Measurements from ENCODE around the gene MGMT.

MGMT gene

GRCh38 chr10:129685271-129685670 lies 218.2 kb downstream of the MGMT start:
- DNase-seq (ENCODE audit: low spot score) = no peak

- DNase-seq (ENCODE audit: low spot score) = no peak
Observed at GRCh38 chr10:129689671-129690071, 222.6 kb downstream of the MGMT start.

GRCh38 chr10:129690248-129691070 lies 223.4 kb downstream of the MGMT start:
- DNase-seq (ENCODE audit: low spot score) = no peak

- no peak for DNase-seq (ENCODE audit: low spot score)
Observed at GRCh38 chr10:129692695-129693094, 225.7 kb downstream of the MGMT start.

- no peak for DNase-seq (ENCODE audit: low spot score)
Observed at GRCh38 chr10:129693382-129693781, 226.3 kb downstream of the MGMT start.

GRCh38 chr10:129694184-129694583 lies 227.1 kb downstream of the MGMT start:
- no peak for DNase-seq (ENCODE audit: low spot score)

- DNase-seq (ENCODE audit: low spot score) = peak; percentile 57
Observed at GRCh38 chr10:129694691-129695243, 227.7 kb downstream of the MGMT start.

GRCh38 chr10:129695671-129696070 lies 228.6 kb downstream of the MGMT start:
- DNase-seq (ENCODE audit: low spot score) = no peak

DNA sequence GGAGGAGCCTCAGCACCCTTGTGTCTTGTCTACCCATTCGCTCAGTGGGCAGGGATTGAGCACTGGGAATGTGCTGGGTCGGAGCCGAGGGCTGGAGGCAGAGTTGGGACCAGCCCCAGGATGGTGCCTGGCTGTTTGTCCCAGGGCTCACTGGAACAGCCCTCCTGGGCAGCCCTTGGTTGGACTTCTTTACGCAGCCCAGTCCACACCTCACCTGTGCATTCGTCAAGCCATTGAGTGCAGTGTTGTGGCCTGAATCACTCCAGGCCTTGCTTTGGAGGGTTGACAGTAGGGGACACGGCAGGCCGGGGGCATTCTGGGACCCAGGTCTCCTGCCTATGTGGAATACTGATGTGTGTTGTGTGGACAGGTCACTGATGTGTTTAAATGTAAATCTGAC lies 229.6 kb downstream of the MGMT start:
- DNase-seq (ENCODE audit: low spot score) = no peak

DNA sequence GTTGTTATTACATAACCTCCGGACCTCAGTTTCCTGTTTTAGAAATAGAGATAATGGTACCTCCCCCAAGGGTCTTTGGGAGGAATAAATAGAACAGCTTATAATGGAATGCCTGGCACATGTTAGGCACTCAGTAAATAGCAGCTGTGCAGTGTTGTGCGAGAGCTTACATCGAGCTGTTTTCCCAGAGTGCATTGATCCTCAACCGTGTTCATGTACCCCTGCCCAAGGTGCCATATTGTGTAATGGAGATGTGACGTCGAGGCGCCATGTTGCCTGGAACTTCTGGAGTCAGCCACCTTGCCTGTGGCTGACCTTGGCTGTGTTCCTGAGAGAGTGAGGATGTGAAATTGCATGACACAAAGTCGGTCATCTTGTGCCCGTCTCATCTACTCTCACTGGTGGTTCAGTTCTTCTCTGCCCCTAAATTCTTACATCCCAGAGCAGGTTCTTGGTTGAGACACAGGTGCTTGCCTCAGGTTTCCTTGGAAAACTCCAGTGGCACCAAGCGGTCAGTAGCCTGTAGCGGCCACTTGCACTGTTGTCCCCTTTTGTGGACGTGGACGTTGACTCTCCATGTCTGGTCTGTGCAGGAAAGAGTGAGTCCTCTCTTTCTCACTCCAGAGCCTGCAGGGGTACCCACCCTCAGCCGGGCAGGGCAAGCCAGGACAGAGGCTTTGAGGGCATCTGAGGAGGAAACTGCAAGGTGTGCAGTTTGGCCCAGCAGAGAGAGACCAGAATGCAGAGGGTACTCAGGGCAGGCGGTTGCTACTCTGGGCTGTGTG lies 230.6 kb downstream of the MGMT start:
- DNase-seq (ENCODE audit: low spot score) = no peak

DNA sequence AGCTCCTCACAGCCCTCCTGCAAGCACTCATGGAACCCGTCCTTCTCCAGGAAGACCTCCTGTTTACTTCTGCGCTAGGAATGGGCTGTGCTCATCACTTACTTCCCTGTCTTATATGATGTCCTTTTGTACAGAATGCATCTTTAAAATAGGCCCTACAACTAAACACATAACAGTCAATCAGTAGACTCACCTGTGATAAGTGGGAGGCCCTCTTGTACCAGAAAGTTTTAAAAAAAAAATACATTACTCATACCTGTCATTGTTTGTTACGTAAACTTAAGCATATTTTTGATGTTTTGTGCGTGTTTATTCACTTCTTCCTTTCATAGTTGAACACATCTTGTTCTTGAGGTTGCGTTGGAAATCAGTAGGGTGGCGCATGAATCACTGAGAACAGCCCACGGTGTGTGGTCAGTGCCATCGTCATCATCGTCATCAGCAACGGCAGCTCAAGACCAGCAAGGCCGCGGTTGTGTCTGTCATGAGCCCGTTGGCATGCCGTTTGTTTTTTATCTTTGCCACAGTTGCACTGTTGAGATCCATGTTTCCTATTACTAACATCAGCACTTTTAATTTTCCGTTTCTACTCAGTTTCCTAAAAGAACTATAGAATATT lies 232.8 kb downstream of the MGMT start:
- DNase-seq (ENCODE audit: low spot score) = no peak

- no peak for DNase-seq (ENCODE audit: low spot score)
Observed at GRCh38 chr10:129702605-129703004, 235.6 kb downstream of the MGMT start.

DNA sequence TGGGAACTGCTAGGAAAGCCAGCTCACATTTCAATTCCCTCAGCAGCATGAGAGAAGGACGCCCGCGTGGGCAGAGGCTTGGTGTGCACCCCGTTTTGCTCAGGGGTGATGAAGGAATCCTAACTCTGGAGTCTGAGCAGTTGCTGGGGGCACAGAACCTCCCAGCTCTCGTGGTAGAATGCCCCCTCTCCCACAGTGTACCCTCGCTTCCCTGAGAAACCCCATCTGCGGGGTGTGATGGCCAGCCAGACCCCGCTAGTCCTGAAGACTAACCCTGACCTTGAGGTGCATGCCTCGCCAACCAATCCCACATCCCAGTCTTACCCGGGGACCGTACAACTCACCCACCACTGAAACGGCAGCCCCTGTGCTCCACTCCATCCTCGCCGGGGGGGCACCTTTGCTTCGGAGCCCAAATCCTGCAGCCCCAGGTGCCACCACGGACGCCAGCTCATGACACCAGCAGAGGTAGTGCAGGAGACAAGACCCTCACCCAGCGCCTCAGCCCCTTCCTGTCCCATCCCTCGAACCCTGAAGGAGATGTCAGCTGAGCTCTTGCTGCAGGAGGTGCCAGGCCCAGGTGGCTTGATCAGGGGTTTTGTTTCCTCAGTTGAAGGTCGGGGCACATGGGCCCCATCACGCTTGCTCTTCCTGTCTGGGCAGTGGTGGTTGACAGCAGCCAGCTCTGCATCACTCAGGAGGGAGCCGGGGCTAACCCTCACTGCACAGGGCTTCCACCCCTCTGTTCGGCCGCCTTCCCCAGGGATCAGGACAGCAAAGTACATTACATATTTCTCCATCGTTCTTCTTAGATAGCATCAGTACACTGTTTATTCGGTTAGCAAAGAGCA lies 236.5 kb downstream of the MGMT start:
- no peak for DNase-seq (ENCODE audit: low spot score)

DNA sequence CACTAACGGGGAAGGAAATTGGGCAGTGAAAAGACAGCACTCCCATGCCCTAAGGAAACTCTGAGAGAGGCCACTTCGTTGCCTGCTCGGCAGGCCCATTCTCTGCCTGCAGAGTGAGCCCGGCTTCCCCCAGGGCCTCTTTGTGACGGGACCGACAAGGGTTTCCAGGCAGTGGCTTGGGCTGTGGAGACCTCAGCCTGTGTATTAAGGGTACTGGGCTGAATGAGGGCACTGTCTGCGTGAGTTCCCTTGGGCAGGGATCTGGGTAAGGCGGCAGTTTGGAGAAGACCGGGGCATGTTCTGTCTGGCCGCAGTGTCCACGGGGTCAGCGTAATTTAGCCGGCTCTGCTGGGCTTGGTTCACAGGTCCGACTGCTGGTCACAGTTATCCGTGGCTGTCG lies 237.2 kb downstream of the MGMT start:
- no peak for DNase-seq (ENCODE audit: low spot score)

DNA sequence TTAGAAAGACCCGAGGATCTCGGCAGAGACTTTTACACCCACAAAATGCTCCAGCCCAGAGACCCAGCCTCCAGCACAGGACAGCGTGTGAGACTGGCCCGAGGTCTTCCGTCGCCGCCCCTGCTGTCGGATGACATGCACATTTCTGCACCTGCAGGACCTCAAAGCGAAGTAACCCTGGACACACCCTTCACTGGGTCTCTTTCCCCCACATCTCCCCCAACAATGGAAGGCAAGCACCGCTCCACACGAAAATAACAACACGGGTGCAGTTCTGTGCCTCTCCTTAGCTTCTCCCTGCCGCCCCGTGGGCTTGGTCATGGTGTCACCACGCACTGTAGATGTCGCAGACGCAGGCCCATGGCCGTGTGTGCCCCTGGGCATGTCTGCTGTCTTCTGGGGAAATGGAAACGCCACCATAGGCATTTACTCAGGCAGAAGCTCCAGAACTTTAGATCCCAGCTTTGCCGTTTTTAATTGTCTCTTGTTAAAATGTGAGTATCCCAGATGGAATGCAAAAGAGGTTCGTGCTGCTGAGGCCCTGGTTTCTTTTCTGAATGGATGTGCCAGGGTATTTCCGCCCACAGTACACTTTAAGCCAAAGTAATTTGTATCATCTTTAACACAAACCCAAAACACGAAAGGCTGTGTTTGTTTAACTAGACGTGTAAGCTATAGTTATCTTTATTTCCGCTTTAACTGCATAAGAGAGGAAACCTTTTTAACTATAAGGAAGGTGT lies 237.9 kb downstream of the MGMT start:
- DNase-seq (ENCODE audit: low spot score) = no peak

DNA sequence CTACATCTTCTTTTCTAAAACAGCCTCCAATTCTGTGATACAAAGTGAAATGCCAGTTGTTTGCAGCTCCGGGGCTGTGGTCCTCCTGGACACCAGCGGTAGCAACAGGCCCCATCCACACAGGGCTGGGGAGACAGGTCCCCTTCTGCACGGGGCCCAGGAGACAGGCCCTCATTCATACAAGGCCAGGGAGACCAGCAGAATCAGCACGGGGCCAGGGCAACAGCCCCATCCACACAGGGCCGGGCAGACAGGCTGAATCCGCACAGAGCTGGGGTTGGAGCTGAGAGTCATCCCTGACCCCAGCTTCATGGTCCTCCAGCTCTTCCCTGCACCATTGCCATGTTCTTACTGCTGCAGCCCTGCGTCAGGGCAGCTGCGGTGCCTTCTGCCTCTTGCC lies 238.6 kb downstream of the MGMT start:
- DNase-seq (ENCODE audit: low spot score) = no peak

- DNase-seq (ENCODE audit: low spot score) = no peak
Observed at GRCh38 chr10:129706081-129706480, 239.0 kb downstream of the MGMT start.

DNA sequence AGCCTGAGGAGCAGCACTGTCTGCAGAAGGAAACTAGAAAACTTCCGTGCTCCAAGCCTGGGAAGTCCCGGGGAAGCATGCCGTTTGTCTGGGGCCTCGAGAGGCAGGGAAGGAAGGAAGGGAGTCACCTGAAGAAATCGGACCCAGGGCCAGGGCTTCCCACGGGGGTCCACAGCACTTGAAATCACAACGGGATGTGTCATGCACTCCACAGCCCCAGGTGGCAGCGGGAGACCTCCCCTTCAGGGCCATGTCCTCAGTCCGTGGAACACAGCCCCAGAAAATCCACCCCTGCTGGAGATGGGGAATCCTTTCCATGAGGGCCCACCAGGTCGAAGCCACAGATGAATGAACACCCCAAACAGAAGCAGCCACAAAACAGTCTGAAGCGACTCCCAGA lies 239.5 kb downstream of the MGMT start:
- no peak for DNase-seq (ENCODE audit: low spot score)

DNA sequence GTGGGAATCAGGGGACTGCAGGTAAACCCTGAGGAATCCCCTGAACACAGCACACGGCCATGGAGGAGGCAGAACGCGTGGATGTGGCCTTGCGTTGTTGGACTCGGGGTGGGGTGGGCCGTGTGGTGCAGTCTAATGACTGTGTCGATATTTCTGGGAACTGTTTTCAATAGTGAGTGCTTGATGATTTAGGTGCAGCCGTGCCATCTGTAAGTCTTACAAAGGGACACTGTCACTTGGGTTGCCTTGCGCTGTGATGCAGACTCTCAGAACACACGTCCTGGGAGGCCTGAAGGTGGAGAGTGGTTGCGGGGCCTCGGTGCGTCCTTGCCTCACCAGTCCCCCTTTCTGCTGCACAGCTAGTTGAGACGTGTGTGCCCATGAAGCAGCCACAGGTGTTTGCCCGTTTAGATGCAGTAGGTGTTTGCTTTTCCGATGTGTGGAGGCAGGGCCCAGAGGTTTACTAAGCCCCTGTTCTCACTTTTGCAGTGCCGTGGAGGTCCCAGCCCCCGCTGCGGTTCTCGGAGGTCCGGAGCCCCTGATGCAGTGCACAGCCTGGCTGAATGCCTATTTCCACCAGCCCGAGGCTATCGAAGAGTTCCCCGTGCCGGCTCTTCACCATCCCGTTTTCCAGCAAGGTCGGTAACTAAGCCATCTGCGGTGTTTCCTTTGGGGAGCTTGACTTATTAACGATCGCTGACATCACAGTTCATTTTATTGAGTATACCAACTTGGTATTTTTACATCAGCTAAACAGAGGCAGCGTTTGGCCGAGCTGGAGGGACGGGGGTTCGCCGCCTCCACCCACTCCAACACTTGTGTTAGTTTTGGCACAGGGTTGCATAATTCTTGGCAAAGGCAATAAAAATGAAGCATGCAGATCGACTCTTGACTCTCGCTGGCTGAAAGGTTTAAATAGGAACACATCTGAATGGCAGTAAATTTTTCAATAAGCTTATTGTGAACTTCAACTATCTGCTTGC lies 240.7 kb downstream of the MGMT start:
- no peak for DNase-seq (ENCODE audit: low spot score)

GRCh38 chr10:129709101-129709500 lies 242.1 kb downstream of the MGMT start:
- DNase-seq (ENCODE audit: low spot score) = no peak
